ENCODE results near the gene RAB3IP. TPM values are rescaled to one million over a fixed set of nuclear protein-coding genes. Genes with fewer than 3 reads are reported as not detected.

Gene RAB3IP
- total and polyA plus RNA-seq, 10 of the 15 experiments (the other 5 are each of a cell fraction or from before 2014, with no cell fraction given) = 18.8 to 53.6 (median 28.7) TPM

DNA sequence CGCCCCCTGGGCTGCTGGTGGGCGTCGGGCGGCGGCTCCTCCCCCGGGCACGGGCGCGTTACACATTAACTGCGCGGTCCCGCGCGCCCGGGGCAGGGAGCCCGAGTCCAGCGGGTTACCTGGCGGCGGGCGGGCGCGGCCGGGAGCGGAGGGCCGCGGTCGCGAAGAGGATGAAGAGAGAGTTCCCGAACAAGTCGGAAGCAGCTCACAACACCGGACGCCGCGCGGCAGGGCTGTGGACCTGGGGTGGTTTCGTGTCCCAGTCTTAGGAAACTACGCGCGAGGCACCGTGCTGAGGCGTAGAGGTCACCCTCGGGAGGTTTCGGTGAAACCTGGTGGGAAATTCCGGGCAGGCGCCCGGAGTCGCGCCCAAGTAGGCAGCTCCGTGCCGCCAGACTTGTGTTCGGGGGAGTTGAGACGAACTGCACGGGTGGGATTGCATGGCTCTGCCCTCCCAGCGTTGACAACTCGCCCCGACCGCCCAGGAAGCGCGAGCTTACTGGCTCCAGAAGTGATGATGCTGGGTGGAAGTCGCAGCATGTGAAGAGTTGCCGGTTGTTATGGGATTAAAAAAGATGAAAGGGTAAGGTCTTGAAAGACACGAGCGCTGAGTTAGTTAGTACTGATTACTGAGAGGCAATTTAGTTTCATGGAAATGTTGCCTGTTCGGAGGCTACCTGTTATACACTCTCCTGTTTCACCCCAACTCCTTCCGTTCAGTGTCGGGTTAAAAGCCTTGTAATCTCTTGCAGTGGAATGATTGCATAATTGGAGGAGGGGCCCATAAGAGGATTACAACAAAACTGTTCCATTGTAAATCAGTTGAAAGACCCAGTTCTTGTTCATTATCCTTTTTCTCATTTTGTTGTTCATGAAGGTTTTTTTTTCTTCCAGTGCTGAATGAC, 879 bp downstream of the RAB3IP start (continued):
- TF ChIP-seq, protein P1, sequence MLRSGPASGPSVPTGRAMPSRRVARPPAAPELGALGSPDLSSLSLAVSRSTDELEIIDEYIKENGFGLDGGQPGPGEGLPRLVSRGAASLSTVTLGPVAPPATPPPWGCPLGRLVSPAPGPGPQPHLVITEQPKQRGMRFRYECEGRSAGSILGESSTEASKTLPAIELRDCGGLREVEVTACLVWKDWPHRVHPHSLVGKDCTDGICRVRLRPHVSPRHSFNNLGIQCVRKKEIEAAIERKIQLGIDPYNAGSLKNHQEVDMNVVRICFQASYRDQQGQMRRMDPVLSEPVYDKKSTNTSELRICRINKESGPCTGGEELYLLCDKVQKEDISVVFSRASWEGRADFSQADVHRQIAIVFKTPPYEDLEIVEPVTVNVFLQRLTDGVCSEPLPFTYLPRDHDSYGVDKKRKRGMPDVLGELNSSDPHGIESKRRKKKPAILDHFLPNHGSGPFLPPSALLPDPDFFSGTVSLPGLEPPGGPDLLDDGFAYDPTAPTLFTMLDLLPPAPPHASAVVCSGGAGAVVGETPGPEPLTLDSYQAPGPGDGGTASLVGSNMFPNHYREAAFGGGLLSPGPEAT (IDR thresholded peaks at IDR 0.05; ENCODE audit: low read depth) = peak; percentile 52; the same call in 1 of the 2 replicates
- TF ChIP-seq EP300 (IDR thresholded peaks at IDR 0.05; ENCODE audit: borderline replicate concordance in 1 of 2, control insufficient read depth in 1 of 2, low read depth in 2 of 2, low read length in 2 of 2) (0 out of 4 replicates have a peak, but pooled peaks of 1 of the 2 experiments have one; percentile 9), HDAC6 (IDR thresholded peaks at IDR 0.05; ENCODE audit: unreplicated experiment) (no peak), POLR2AphosphoS5 (IDR thresholded peaks at IDR 0.05; ENCODE audit: low read length) (peak; percentile 46; the same call in 1 of the 2 replicates), DPF2 (IDR thresholded peaks at IDR 0.05) (peak; percentile 83), ASH2L (IDR thresholded peaks at IDR 0.05; ENCODE audit: borderline replicate concordance, low read depth) (0 out of 2 replicates have a peak, but pooled peaks have one; percentile 57), ETV6 (conservative IDR thresholded peaks at IDR 0.05 in 1 of 2, IDR thresholded peaks at IDR 0.05 in 1 of 2; ENCODE audit: borderline replicate concordance in 1 of 2, low read depth in 1 of 2) (no peak), SP1 (IDR thresholded peaks at IDR 0.05; ENCODE audit: low read depth, low read length) (no peak), MYB (IDR thresholded peaks at IDR 0.05; ENCODE audit: borderline replicate concordance, low read depth, low read length) (no peak), BHLHE40 (IDR thresholded peaks at IDR 0.05; ENCODE audit: borderline replicate concordance in 1 of 2, low read depth in 2 of 2, low read length in 1 of 2) (peak; percentile 10 to 53; a peak in 2 of 4 replicates), STAT3 (IDR thresholded peaks at IDR 0.05; ENCODE audit: low read depth, low read length) (no peak), MXI1 (IDR thresholded peaks at IDR 0.05; ENCODE audit: low read depth, low read length) (peak; percentile 25; the same call in 1 of the 2 replicates), NFYB (IDR thresholded peaks at IDR 0.05; ENCODE audit: insufficient read depth, low read depth, low read length) (no peak)
- TF ChIP-seq, protein P2, sequence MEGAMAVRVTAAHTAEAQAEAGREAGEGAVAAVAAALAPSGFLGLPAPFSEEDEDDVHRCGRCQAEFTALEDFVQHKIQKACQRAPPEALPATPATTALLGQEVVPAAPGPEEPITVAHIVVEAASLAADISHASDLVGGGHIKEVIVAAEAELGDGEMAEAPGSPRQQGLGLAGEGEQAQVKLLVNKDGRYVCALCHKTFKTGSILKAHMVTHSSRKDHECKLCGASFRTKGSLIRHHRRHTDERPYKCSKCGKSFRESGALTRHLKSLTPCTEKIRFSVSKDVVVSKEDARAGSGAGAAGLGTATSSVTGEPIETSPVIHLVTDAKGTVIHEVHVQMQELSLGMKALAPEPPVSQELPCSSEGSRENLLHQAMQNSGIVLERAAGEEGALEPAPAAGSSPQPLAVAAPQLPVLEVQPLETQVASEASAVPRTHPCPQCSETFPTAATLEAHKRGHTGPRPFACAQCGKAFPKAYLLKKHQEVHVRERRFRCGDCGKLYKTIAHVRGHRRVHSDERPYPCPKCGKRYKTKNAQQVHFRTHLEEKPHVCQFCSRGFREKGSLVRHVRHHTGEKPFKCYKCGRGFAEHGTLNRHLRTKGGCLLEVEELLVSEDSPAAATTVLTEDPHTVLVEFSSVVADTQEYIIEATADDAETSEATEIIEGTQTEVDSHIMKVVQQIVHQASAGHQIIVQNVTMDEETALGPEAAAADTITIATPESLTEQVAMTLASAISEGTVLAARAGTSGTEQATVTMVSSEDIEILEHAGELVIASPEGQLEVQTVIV (IDR thresholded peaks at IDR 0.05; ENCODE audit: borderline replicate concordance, partially characterized antibody) = no peak
- TF ChIP-seq, protein P3, sequence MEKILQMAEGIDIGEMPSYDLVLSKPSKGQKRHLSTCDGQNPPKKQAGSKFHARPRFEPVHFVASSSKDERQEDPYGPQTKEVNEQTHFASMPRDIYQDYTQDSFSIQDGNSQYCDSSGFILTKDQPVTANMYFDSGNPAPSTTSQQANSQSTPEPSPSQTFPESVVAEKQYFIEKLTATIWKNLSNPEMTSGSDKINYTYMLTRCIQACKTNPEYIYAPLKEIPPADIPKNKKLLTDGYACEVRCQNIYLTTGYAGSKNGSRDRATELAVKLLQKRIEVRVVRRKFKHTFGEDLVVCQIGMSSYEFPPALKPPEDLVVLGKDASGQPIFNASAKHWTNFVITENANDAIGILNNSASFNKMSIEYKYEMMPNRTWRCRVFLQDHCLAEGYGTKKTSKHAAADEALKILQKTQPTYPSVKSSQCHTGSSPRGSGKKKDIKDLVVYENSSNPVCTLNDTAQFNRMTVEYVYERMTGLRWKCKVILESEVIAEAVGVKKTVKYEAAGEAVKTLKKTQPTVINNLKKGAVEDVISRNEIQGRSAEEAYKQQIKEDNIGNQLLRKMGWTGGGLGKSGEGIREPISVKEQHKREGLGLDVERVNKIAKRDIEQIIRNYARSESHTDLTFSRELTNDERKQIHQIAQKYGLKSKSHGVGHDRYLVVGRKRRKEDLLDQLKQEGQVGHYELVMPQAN (conservative IDR thresholded peaks at IDR 0.05) = 0 out of 2 replicates have a peak, but pooled peaks have one; percentile 22
- TF ChIP-seq, protein P4, sequence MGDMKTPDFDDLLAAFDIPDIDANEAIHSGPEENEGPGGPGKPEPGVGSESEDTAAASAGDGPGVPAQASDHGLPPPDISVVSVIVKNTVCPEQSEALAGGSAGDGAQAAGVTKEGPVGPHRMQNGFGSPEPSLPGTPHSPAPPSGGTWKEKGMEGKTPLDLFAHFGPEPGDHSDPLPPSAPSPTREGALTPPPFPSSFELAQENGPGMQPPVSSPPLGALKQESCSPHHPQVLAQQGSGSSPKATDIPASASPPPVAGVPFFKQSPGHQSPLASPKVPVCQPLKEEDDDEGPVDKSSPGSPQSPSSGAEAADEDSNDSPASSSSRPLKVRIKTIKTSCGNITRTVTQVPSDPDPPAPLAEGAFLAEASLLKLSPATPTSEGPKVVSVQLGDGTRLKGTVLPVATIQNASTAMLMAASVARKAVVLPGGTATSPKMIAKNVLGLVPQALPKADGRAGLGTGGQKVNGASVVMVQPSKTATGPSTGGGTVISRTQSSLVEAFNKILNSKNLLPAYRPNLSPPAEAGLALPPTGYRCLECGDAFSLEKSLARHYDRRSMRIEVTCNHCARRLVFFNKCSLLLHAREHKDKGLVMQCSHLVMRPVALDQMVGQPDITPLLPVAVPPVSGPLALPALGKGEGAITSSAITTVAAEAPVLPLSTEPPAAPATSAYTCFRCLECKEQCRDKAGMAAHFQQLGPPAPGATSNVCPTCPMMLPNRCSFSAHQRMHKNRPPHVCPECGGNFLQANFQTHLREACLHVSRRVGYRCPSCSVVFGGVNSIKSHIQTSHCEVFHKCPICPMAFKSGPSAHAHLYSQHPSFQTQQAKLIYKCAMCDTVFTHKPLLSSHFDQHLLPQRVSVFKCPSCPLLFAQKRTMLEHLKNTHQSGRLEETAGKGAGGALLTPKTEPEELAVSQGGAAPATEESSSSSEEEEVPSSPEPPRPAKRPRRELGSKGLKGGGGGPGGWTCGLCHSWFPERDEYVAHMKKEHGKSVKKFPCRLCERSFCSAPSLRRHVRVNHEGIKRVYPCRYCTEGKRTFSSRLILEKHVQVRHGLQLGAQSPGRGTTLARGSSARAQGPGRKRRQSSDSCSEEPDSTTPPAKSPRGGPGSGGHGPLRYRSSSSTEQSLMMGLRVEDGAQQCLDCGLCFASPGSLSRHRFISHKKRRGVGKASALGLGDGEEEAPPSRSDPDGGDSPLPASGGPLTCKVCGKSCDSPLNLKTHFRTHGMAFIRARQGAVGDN (IDR thresholded peaks at IDR 0.05) = 0 out of 2 replicates have a peak, but pooled peaks have one; percentile 2
